Type B pancreatic cell (in vitro differentiated cells): ENCODE data around the gene EHF. TPM values are rescaled to one million over a fixed set of nuclear protein-coding genes. Genes with fewer than 3 reads are reported as not detected.

ENCODE experiments used
- DNase-seq: peaks from one replicate; pipeline ENCODE4 v3.0.0; 2021; ENCODE audit warnings: mixed read lengths; ENCODE audit not compliant: unreplicated experiment; ENCODE audit errors: extremely low spot score
- H3K27ac Mint-ChIP-seq: 2 replicates; pipeline ENCODE4 v1.8.0; 2021; ENCODE audit warnings: mild to moderate bottlenecking, mixed read lengths
- H3K27me3 Mint-ChIP-seq: 2 replicates; pipeline ENCODE4 v1.8.0; 2021; ENCODE audit warnings: mixed read lengths
- H3K36me3 Mint-ChIP-seq: 2 replicates; pipeline ENCODE4 v1.8.0; 2021; ENCODE audit warnings: mixed read lengths
- H3K4me1 Mint-ChIP-seq: one replicate; pipeline ENCODE4 v1.8.0; 2021; ENCODE audit warnings: mixed read lengths; ENCODE audit not compliant: unreplicated experiment
- H3K4me3 Mint-ChIP-seq: 2 replicates; pipeline ENCODE4 v1.8.0; 2021; ENCODE audit warnings: mild to moderate bottlenecking, mixed read lengths
- H3K9me3 Mint-ChIP-seq: 2 replicates; pipeline ENCODE4 v1.8.0; 2021; ENCODE audit warnings: mixed read lengths
- total RNA-seq: library from RNA; stranded (reverse); gene quantifications from 2 replicates; pipeline ENCODE4 v1.2.1, GENCODE V29; 2021; ENCODE audit warnings: low replicate concordance
- TF ChIP-seq, protein P1 (sequence below): fragments of 200-600 bp; sonication (generic); conservative IDR thresholded peaks from 2 replicates; pipeline ENCODE4 v1.5.0; 2021; ENCODE audit warnings: antibody characterized with exemption, mild to moderate bottlenecking

EHF gene
- total RNA-seq, 1 donor from 2014 or later, result 31.5 TPM

DNA sequence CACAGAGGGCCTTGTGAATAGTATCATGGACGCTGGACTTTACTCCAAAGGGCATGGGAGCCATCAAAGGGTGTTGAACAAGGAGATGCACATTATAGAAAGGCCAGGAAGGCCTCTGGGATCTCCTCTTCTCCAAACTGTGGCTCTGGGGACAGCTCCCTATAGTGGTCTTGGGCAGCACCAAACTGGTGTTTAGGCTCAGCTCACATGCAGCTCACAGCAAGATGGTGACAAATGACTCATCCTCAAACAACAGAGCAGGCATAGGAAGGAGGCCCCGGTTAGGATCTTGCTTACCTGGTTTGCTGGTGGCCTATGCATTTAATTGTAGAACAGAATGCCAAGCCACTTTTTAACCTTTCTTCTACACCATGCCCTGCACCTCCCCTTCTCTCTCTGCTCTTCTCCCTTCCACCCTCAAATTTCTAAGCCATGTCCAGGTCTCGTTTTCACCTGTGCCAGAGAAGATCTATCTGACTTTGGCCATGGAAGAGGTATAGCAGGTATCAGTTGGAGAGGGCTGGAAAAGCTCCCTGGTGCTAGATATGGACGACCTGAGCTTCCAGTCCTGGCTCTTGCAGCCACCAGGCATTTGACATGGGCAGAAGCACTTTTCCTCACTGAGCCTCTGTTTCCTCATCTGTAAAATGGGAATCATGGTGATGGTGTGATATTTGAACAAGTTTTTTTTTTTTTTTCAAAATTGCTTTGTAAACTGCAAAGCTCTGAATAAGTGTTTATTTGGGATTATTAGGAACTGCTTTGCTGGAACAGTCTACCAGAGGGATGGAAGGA is 14.4 kb upstream of the EHF start:
- DNase-seq, result no peak
- TF ChIP-seq, protein P1, sequence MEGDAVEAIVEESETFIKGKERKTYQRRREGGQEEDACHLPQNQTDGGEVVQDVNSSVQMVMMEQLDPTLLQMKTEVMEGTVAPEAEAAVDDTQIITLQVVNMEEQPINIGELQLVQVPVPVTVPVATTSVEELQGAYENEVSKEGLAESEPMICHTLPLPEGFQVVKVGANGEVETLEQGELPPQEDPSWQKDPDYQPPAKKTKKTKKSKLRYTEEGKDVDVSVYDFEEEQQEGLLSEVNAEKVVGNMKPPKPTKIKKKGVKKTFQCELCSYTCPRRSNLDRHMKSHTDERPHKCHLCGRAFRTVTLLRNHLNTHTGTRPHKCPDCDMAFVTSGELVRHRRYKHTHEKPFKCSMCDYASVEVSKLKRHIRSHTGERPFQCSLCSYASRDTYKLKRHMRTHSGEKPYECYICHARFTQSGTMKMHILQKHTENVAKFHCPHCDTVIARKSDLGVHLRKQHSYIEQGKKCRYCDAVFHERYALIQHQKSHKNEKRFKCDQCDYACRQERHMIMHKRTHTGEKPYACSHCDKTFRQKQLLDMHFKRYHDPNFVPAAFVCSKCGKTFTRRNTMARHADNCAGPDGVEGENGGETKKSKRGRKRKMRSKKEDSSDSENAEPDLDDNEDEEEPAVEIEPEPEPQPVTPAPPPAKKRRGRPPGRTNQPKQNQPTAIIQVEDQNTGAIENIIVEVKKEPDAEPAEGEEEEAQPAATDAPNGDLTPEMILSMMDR, result no peak
- peak overlapping the region; percentile 4 for H3K27ac Mint-ChIP-seq

DNA sequence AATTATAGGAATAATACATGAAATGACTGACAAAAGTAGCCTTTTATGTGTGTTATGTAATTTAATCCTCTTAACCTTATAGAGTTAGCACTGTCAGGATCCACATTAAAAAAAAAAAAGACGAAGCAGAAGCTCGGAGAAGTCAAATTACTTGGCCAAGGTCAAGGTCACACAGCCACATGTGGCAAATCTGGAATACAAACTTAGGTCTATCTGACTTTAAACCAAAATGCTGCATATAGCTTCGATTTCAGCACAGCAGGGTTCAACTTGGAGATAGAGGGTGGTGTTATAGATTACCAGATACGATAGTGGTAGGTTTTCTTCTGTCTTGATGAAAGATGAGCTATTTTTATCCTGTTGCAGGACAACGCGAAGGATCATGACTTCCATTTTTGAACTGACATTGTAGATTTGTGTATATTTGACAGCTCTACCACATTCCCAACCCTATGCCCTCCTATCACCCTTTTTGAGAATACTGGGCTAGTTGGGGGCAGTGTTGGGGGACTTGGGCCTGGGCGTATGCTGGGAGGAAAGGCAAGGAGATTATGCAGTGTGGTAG is 11.6 kb upstream of the EHF start:
- Mint-ChIP-seq H3K4me1 (peaks cover 14% of the 10 kb centered on the region), H3K27me3 (no peaks in the 10 kb centered on the region), H3K9me3 (no peaks in the 10 kb centered on the region), H3K36me3 (no peaks in the 10 kb centered on the region), H3K27ac (no peak overlapping the region), H3K4me3 (no peak overlapping the region)
- DNase-seq, result no peak
- TF ChIP-seq, protein P1, result no peak

More for the DNA sequence above, 14.4 kb upstream of the EHF start:
- peaks cover 26% of the 10 kb centered on the region for H3K4me1 Mint-ChIP-seq
- no peaks in the 10 kb centered on the region for H3K36me3 Mint-ChIP-seq
- no peaks in the 10 kb centered on the region for H3K9me3 Mint-ChIP-seq
- H3K27me3 Mint-ChIP-seq, result no peaks in the 10 kb centered on the region
- no peak overlapping the region for H3K4me3 Mint-ChIP-seq

DNA sequence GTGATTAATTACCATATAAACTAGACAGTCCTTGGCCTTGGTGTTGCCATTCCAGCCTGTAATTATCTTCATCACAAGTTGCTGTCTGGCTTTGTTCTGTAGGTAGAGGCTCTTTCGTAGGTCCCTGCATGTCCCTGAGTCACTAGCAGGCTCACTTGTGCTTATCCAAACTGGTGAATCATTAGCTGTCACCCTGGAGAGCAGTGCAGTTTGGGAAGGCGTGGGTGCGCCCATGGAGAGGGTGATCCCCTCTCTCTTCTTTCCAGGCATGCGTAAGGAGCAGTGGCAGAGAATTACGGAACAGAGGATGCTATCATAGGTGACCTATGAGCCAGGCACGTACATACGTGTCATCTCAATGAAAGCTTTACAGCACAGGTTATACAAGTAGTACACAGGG is 11.0 kb upstream of the EHF start:
- Mint-ChIP-seq H3K36me3 (no peaks in the 10 kb centered on the region), H3K4me1 (peaks cover 14% of the 10 kb centered on the region), H3K4me3 (no peak overlapping the region), H3K9me3 (no peaks in the 10 kb centered on the region), H3K27ac (no peak overlapping the region), H3K27me3 (no peaks in the 10 kb centered on the region)
- no peak for DNase-seq
- TF ChIP-seq, protein P1, result no peak

DNA sequence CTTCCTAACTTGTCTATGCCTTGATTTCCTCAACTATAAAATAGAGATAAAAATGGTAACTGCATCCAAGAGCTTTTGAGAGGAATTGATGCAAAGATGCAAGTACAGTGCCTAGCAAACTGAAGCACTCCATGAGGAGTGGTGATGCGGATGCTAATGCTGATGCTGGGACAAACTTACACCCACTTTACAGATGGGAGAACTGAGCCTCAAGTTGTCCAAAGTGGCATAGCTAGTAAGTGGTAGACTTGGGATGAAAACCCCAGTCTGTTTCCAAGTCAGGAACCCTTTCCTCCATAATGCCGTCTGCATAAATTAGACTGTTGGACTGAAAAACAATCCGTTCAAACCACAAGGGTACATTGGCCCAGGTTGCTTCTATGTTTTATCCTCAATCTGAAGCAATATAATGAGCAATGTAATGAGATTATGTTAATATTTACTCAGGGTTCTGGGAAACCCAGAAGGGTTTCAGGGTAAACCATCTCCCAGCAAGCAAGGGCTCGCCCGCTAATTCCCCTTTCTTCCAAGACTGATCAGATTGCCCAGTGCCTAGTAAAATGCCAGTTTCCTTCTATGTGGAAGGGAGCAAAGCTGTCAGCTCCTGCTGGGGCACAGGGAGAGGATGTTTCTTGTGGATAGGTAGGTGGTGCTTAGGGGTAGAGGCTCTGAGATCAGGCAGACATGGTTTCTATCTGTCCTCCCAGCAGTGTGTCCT is 10.4 kb upstream of the EHF start:
- Mint-ChIP-seq H3K4me1 (peaks cover 14% of the 10 kb centered on the region), H3K36me3 (no peaks in the 10 kb centered on the region), H3K27me3 (no peaks in the 10 kb centered on the region), H3K4me3 (no peak overlapping the region), H3K27ac (no peak overlapping the region), H3K9me3 (no peaks in the 10 kb centered on the region)
- no peak for DNase-seq
- TF ChIP-seq, protein P1, result no peak

DNA sequence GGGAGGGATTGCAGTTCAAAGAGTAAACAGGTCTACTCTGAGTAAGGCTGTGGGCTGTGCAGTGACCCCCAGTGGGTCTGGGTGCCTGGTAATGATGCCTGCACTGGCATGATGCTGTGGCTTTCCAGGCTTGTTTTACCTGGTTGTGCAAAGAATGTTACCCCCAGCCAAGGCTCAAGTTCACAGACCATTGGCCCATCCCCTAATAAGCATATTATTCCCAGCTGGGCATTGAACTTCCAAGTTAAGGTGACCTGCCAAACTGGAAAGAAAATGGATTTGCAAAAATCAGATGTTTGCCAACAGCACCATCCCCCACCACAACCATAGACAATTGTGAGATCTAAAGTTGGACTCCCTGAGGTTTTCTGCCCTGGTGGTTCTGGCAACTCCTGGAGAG is 7.9 kb upstream of the EHF start:
- H3K4me3 Mint-ChIP-seq, result no peak overlapping the region
- TF ChIP-seq, protein P1, result no peak
- DNase-seq, result no peak
- H3K27ac Mint-ChIP-seq, result no peak overlapping the region
- H3K27me3 Mint-ChIP-seq, result no peaks in the 10 kb centered on the region
- H3K9me3 Mint-ChIP-seq, result no peaks in the 10 kb centered on the region
- H3K36me3 Mint-ChIP-seq, result no peaks in the 10 kb centered on the region
- H3K4me1 Mint-ChIP-seq, result peaks cover 14% of the 10 kb centered on the region
